ENCODE data around the gene PRR30. TPM values are rescaled to one million over a fixed set of nuclear protein-coding genes. Genes with fewer than 3 reads are reported as not detected.

Gene PRR30
- total RNA-seq, 1 donor from 2014 or later, result not detected

- Mint-ChIP-seq H3K9me3 (no peaks in the 10 kb centered on the region), H3K4me3 (no peak overlapping the region), H3K36me3 (ENCODE audit: low read depth) (no peaks in the 10 kb centered on the region), H3K4me1 (ENCODE audit: low read depth) (no peaks in the 10 kb centered on the region), H3K27me3 (ENCODE audit: insufficient read depth) (peaks cover 7% of the 10 kb centered on the region), H3K27ac (no peak overlapping the region)
- no peak for DNase-seq (ENCODE audit: low spot score)
- intact Hi-C loops (cut with micrococcal nuclease), result no loop called here
Observed at GRCh38 chr2:27149570-27150405, 10.6 kb upstream of the PRR30 start.

- H3K9me3 Mint-ChIP-seq, result no peaks in the 10 kb centered on the region
- intact Hi-C loops (cut with micrococcal nuclease), result no loop called here
- no peaks in the 10 kb centered on the region for H3K36me3 Mint-ChIP-seq (ENCODE audit: low read depth)
- no peak within 1 kb of the TSS for H3K27ac Mint-ChIP-seq
- no peaks in the 10 kb centered on the region for H3K4me1 Mint-ChIP-seq (ENCODE audit: low read depth)
- H3K4me3 Mint-ChIP-seq, result no peak within 1 kb of the TSS
- DNase-seq (ENCODE audit: low spot score), result no peak
- peaks cover 12% of the 10 kb centered on the region for H3K27me3 Mint-ChIP-seq (ENCODE audit: insufficient read depth)
Observed at GRCh38 chr2:27148801-27149439, 9.7 kb upstream of the PRR30 start, which contains the start of gene TCF23. TSS of gene TCF23 (plus strand) at chr2:27149004. CDS start at chr2:27149134, 130 bp downstream.

GRCh38 chr2:27147935-27148334 is 8.7 kb upstream of the PRR30 start:
- no peaks in the 10 kb centered on the region for H3K9me3 Mint-ChIP-seq
- H3K27ac Mint-ChIP-seq, result no peak overlapping the region
- intact Hi-C loops (cut with micrococcal nuclease), result no loop called here
- no peaks in the 10 kb centered on the region for H3K36me3 Mint-ChIP-seq (ENCODE audit: low read depth)
- H3K4me3 Mint-ChIP-seq, result no peak overlapping the region
- DNase-seq (ENCODE audit: low spot score), result no peak
- H3K27me3 Mint-ChIP-seq (ENCODE audit: insufficient read depth), result peaks cover 22% of the 10 kb centered on the region
- H3K4me1 Mint-ChIP-seq (ENCODE audit: low read depth), result no peaks in the 10 kb centered on the region

- H3K36me3 Mint-ChIP-seq (ENCODE audit: low read depth), result no peaks in the 10 kb centered on the region
- no peaks in the 10 kb centered on the region for H3K9me3 Mint-ChIP-seq
- DNase-seq (ENCODE audit: low spot score), result no peak
- H3K27ac Mint-ChIP-seq, result no peak overlapping the region
- H3K27me3 Mint-ChIP-seq (ENCODE audit: insufficient read depth), result peaks cover 25% of the 10 kb centered on the region
- no peak overlapping the region for H3K4me3 Mint-ChIP-seq
- no peaks in the 10 kb centered on the region for H3K4me1 Mint-ChIP-seq (ENCODE audit: low read depth)
- intact Hi-C loops (cut with micrococcal nuclease), result no loop called here
Observed at GRCh38 chr2:27145682-27146081, 6.5 kb upstream of the PRR30 start.

- intact Hi-C loops (cut with micrococcal nuclease), result no loop called here
- H3K4me3 Mint-ChIP-seq, result no peak overlapping the region
Observed at GRCh38 chr2:27143285-27143684, 4.1 kb upstream of the PRR30 start.

GRCh38 chr2:27138111-27138510 is 1.1 kb downstream of the PRR30 start:
- Mint-ChIP-seq H3K4me1 (ENCODE audit: low read depth) (peaks cover 6% of the 10 kb centered on the region), H3K9me3 (no peaks in the 10 kb centered on the region), H3K27ac (peak overlapping the region; percentile 11), H3K27me3 (ENCODE audit: insufficient read depth) (peaks cover 13% of the 10 kb centered on the region), H3K36me3 (ENCODE audit: low read depth) (peaks cover 9% of the 10 kb centered on the region), H3K4me3 (no peak overlapping the region)
- intact Hi-C loops (cut with micrococcal nuclease), result no loop called here
- DNase-seq (ENCODE audit: low spot score), result no peak

More at GRCh38 chr2:27143285-27143684, 4.1 kb upstream of the PRR30 start:
- DNase-seq (ENCODE audit: low spot score), result no peak
- H3K9me3 Mint-ChIP-seq, result no peaks in the 10 kb centered on the region
- H3K36me3 Mint-ChIP-seq (ENCODE audit: low read depth), result no peaks in the 10 kb centered on the region
- H3K27ac Mint-ChIP-seq, result no peak overlapping the region
- H3K4me1 Mint-ChIP-seq (ENCODE audit: low read depth), result no peaks in the 10 kb centered on the region
- H3K27me3 Mint-ChIP-seq (ENCODE audit: insufficient read depth), result peaks cover 28% of the 10 kb centered on the region

- no peaks in the 10 kb centered on the region for H3K9me3 Mint-ChIP-seq
- peaks cover 14% of the 10 kb centered on the region for H3K36me3 Mint-ChIP-seq (ENCODE audit: low read depth)
- H3K4me1 Mint-ChIP-seq (ENCODE audit: low read depth), result peaks cover 12% of the 10 kb centered on the region
- intact Hi-C loops (cut with micrococcal nuclease), result no loop called here
- no peak overlapping the region for H3K4me3 Mint-ChIP-seq
- DNase-seq (ENCODE audit: low spot score), result no peak
- H3K27ac Mint-ChIP-seq, result peak overlapping the region; percentile 11
- peaks cover 9% of the 10 kb centered on the region for H3K27me3 Mint-ChIP-seq (ENCODE audit: insufficient read depth)
Observed at GRCh38 chr2:27137322-27137935, 1.8 kb downstream of the PRR30 start.

GRCh38 chr2:27136751-27137150 is 2.5 kb downstream of the PRR30 start:
- Mint-ChIP-seq H3K27me3 (ENCODE audit: insufficient read depth) (peaks cover 5% of the 10 kb centered on the region), H3K4me3 (no peak overlapping the region), H3K36me3 (ENCODE audit: low read depth) (peaks cover 15% of the 10 kb centered on the region), H3K27ac (no peak overlapping the region), H3K9me3 (no peaks in the 10 kb centered on the region), H3K4me1 (ENCODE audit: low read depth) (peaks cover 12% of the 10 kb centered on the region)
- intact Hi-C loops (cut with micrococcal nuclease), result no loop called here
- no peak for DNase-seq (ENCODE audit: low spot score)

GRCh38 chr2:27135478-27135955 is 3.7 kb downstream of the PRR30 start:
- Mint-ChIP-seq H3K27ac (peak overlapping the region; percentile 67), H3K27me3 (ENCODE audit: insufficient read depth) (peaks cover 5% of the 10 kb centered on the region), H3K36me3 (ENCODE audit: low read depth) (peaks cover 22% of the 10 kb centered on the region), H3K9me3 (no peaks in the 10 kb centered on the region), H3K4me3 (peak overlapping the region; percentile 95), H3K4me1 (ENCODE audit: low read depth) (peaks cover 12% of the 10 kb centered on the region)
- DNase-seq (ENCODE audit: low spot score), result no peak
- intact Hi-C loops (cut with micrococcal nuclease), result no loop called here

- peaks cover 12% of the 10 kb centered on the region for H3K4me1 Mint-ChIP-seq (ENCODE audit: low read depth)
- H3K27ac Mint-ChIP-seq, result peak overlapping the region; percentile 98
- peaks cover 5% of the 10 kb centered on the region for H3K27me3 Mint-ChIP-seq (ENCODE audit: insufficient read depth)
- intact Hi-C loops (cut with micrococcal nuclease), result loop anchor here (1.0 to 5.0 kb wide), 10 partner anchors 12 to 235 kb away; partner anchors contain the start of genes ABHD1, AGBL5, ATRAID and CAD
- H3K4me3 Mint-ChIP-seq, result peak overlapping the region; percentile 95
- no peaks in the 10 kb centered on the region for H3K9me3 Mint-ChIP-seq
- peaks cover 26% of the 10 kb centered on the region for H3K36me3 Mint-ChIP-seq (ENCODE audit: low read depth)
- no peak for DNase-seq (ENCODE audit: low spot score)
Observed at GRCh38 chr2:27134781-27135477, 4.3 kb downstream of the PRR30 start.

GRCh38 chr2:27133905-27134780 is 5.1 kb downstream of the PRR30 start, which contains the start of gene PREB:
TSS of gene PREB (minus strand) at chr2:27134636. CDS start at chr2:27134421, 215 bp downstream.
- Mint-ChIP-seq H3K27ac (peak within 1 kb of the TSS; percentile 98), H3K36me3 (ENCODE audit: low read depth) (peaks cover 29% of the 10 kb centered on the region), H3K9me3 (no peaks in the 10 kb centered on the region), H3K4me3 (peak within 1 kb of the TSS; percentile 95), H3K4me1 (ENCODE audit: low read depth) (peaks cover 12% of the 10 kb centered on the region), H3K27me3 (ENCODE audit: insufficient read depth) (no peaks in the 10 kb centered on the region)
- DNase-seq (ENCODE audit: low spot score), result peak; percentile 99
- intact Hi-C loops (cut with micrococcal nuclease), result loop anchor here (1.0 to 5.0 kb wide), 10 partner anchors 11 to 236 kb away; partner anchors contain the start of genes ABHD1, AGBL5, ATRAID and CAD

Data from activated T-helper 1 cell treated with anti-CD3 and anti-CD28 coated beads, Interleukin-12 subunit alpha, Interleukin-12 subunit beta, Interleukin-2, Interleukin-4 antibody, amounts not matched to agents 30 ng/mL and 10 ng/mL and 1 ng/mL, durations not matched to agents 14 hours and 24 hours and 36 hours (primary cell).